SK-N-SH (cell line): Measurements from ENCODE around the gene DCAF16. TPM values are rescaled to one million over a fixed set of nuclear protein-coding genes. Genes with fewer than 3 reads are reported as not detected.

Source experiments
- CTCF ChIA-PET: fragments of 300-600, 350-600 bp; formaldehyde crosslinking; extraction: SDS; loops from one replicate; lab custom pipeline; 2021; lab: Yijun Ruan, JAX
- POLR2A ChIA-PET: fragments of 350-600 bp; sonication (Branson Sonifier 250); formaldehyde crosslinking; extraction: SDS; loops from one replicate; lab custom pipeline; 2020; ENCODE audit warnings: antibody characterized with exemption, inconsistent platforms; lab: Yijun Ruan, JAX
- DNase-seq: peaks from one replicate; pipeline ENCODE4 v3.0.0; 2012
- H2AFZ ChIP-seq: fragments of 200-600 bp; sonication (generic); 2 replicates; pipeline ENCODE4 v1.8.1; 2016; ENCODE audit warnings: antibody characterized with exemption, mild to moderate bottlenecking, low read depth
- H3F3A ChIP-seq: fragments of 200-600 bp; sonication (generic); replicated peaks from 2 replicates; pipeline ENCODE3; 2016; ENCODE audit warnings: antibody characterized with exemption, mild to moderate bottlenecking; ENCODE audit not compliant: insufficient read depth
- H3K27ac ChIP-seq, 2 experiments: fragments of 200-500 bp in 1 of 2; fragments of 200-600 bp in 1 of 2; sonication (Bioruptor generic) in 1 of 2; sonication (generic), shearing (Covaris generic) in 1 of 2; 2 replicates each; pipeline versions ENCODE4 v1.5.1 to v1.6.1; 2014 to 2016; ENCODE audit warnings: low read depth in 2 of 2, inconsistent platforms in 1 of 2, low read length in 1 of 2, mild to moderate bottlenecking in 1 of 2, mixed read lengths in 1 of 2
- H3K27me3 ChIP-seq: fragments of 200-600 bp; sonication (generic), shearing (Covaris generic); 2 replicates; pipeline ENCODE4 v1.6.1; 2016; ENCODE audit warnings: mixed run types; ENCODE audit not compliant: insufficient read depth
- H3K36me3 ChIP-seq, 2 experiments: fragments of 200-500 bp in 1 of 2; fragments of 200-600 bp in 1 of 2; sonication (Bioruptor generic) in 1 of 2; sonication (generic) in 1 of 2; replicated peaks in 1 of 2; 2 replicates each; pipeline versions ENCODE3 to v1.5.1; 2014 to 2016; ENCODE audit warnings: low read length in 1 of 2, mild to moderate bottlenecking in 1 of 2; ENCODE audit not compliant: insufficient read depth in 2 of 2, control insufficient read depth in 1 of 2
- H3K4me1 ChIP-seq, 2 experiments: fragments of 200-500 bp in 1 of 2; fragments of 200-600 bp in 1 of 2; sonication (Bioruptor generic) in 1 of 2; sonication (generic), shearing (Covaris generic) in 1 of 2; 2 replicates each; pipeline versions ENCODE4 v1.5.1 to v1.6.1; 2014 to 2016; ENCODE audit warnings: low read depth in 1 of 2, low read length in 1 of 2, mixed run types in 1 of 2; ENCODE audit not compliant: insufficient read depth in 2 of 2, control insufficient read depth in 1 of 2
- H3K4me2 ChIP-seq: fragments of 200-600 bp; sonication (generic), shearing (Covaris generic); 2 replicates; pipeline ENCODE4 v1.6.1; 2017; ENCODE audit warnings: mixed run types
- H3K4me3 ChIP-seq, 2 experiments: fragments of 200-500 bp in 1 of 2; fragments of 200-600 bp in 1 of 2; sonication (Bioruptor generic) in 1 of 2; sonication (generic), shearing (Covaris generic) in 1 of 2; 2 replicates each; pipeline versions ENCODE4 v1.5.1 to v1.8.1; 2014 to 2016; ENCODE audit warnings: low read depth in 2 of 2, inconsistent platforms in 1 of 2, low read length in 1 of 2, mild to moderate bottlenecking in 1 of 2, mixed read lengths in 1 of 2, moderate library complexity in 1 of 2
- H3K79me2 ChIP-seq: fragments of 200-600 bp; sonication (generic); 2 replicates; pipeline ENCODE4 v1.8.1; 2017; ENCODE audit warnings: mild to moderate bottlenecking; ENCODE audit not compliant: insufficient read depth
- H3K9ac ChIP-seq: fragments of 200-600 bp; sonication (generic); 2 replicates; pipeline ENCODE4 v1.6.1; 2017; ENCODE audit warnings: mixed run types
- H3K9me2 ChIP-seq: fragments of 200-600 bp; sonication (generic); 2 replicates; pipeline ENCODE4 v1.6.1; 2017; ENCODE audit warnings: mixed run types
- H3K9me3 ChIP-seq: fragments of 200-600 bp; sonication (generic); 2 replicates; pipeline ENCODE4 v1.6.1; 2017; ENCODE audit warnings: mixed run types, mild to moderate bottlenecking, moderate library complexity
- H4K20me1 ChIP-seq: fragments of 200-600 bp; sonication (generic); 2 replicates; pipeline ENCODE4 v1.6.1; 2017; ENCODE audit warnings: mild to moderate bottlenecking, mixed run types; ENCODE audit not compliant: insufficient read depth
- CHD2 ChIP-seq: fragments of 150-350 bp; IDR thresholded peaks from 2 replicates; pipeline ENCODE4 v1.6.1; 2018; ENCODE audit warnings: low read length; ENCODE audit not compliant: partially characterized antibody
- ELF1 ChIP-seq: IDR thresholded peaks from 2 replicates; pipeline ENCODE4 v1.4.0; 2012
- EP300 ChIP-seq, 2 experiments: IDR thresholded peaks; 2 replicates each; pipeline versions ENCODE4 v1.4.0 to v1.6.1; 2012; ENCODE audit warnings: borderline replicate concordance in 1 of 2, low read depth in 1 of 2, low read length in 1 of 2
- FOXJ3 ChIP-seq: sonication (generic); formaldehyde crosslinking; IDR thresholded peaks from 2 replicates; pipeline ENCODE4 v1.5.1; 2020; ENCODE audit warnings: mild to moderate bottlenecking, missing genetic modification reagents
- FOXM1 ChIP-seq: IDR thresholded peaks from 2 replicates; pipeline ENCODE4 v1.4.0; 2012; ENCODE audit warnings: low read depth, mild to moderate bottlenecking
- GABPA ChIP-seq: IDR thresholded peaks from 2 replicates; pipeline ENCODE4 v1.4.0; 2012; ENCODE audit warnings: low read depth, mild to moderate bottlenecking
- GATA2 ChIP-seq: sonication (generic); formaldehyde crosslinking; IDR thresholded peaks from 2 replicates; pipeline ENCODE4 v1.5.0; 2020; ENCODE audit warnings: mild to moderate bottlenecking, missing genetic modification reagents
- IRF3 ChIP-seq: fragments of 150-350 bp; IDR thresholded peaks from 2 replicates; pipeline ENCODE4 v1.6.1; 2016; ENCODE audit warnings: mild to moderate bottlenecking, low read depth, low read length
- JUND ChIP-seq: IDR thresholded peaks from 2 replicates; pipeline ENCODE4 v1.4.0; 2012
- MEF2A ChIP-seq: IDR thresholded peaks from 2 replicates; pipeline ENCODE4 v1.4.0; 2012; ENCODE audit warnings: low read depth, borderline replicate concordance
- NFIC ChIP-seq: IDR thresholded peaks from 2 replicates; pipeline ENCODE4 v1.4.0; 2012; ENCODE audit warnings: borderline replicate concordance
- NRF1 ChIP-seq: IDR thresholded peaks from 2 replicates; pipeline ENCODE4 v1.6.1; 2012; ENCODE audit warnings: low read depth, mild to moderate bottlenecking, low read length
- POLR2AphosphoS5 ChIP-seq: IDR thresholded peaks from 2 replicates; pipeline ENCODE4 v1.6.1; 2012; ENCODE audit warnings: low read depth, low read length
- REST ChIP-seq: IDR thresholded peaks from 2 replicates; pipeline ENCODE4 v1.6.1; 2012; ENCODE audit warnings: mild to moderate bottlenecking, low read depth, low read length, moderate library complexity
- SMC3 ChIP-seq: IDR thresholded peaks from 2 replicates; pipeline ENCODE4 v1.6.1; 2012; ENCODE audit warnings: low read depth, low read length, improper control_type of control experiment
- TAF1 ChIP-seq: IDR thresholded peaks from 2 replicates; pipeline ENCODE4 v1.6.1; 2012; ENCODE audit warnings: low read depth, mild to moderate bottlenecking, low read length, moderate library complexity, borderline replicate concordance
- TCF12 ChIP-seq: IDR thresholded peaks from 2 replicates; pipeline ENCODE4 v1.4.0; 2012
- USF1 ChIP-seq: IDR thresholded peaks from 2 replicates; pipeline ENCODE4 v1.4.0; 2012; ENCODE audit warnings: low read depth, borderline replicate concordance
- USF2 ChIP-seq: fragments of 150-350 bp; IDR thresholded peaks from 2 replicates; pipeline ENCODE4 v1.6.1; 2017; ENCODE audit warnings: antibody characterized with exemption, low read length, low read depth, borderline replicate concordance
- YY1 ChIP-seq: IDR thresholded peaks from 2 replicates; pipeline ENCODE4 v1.4.0; 2012; ENCODE audit warnings: low read depth, mild to moderate bottlenecking
- WGBS: methylation state at CpG from one replicate; pipeline ENCODE4 v1.1.6; 2017; ENCODE audit warnings: low lambda C conversion rate; 5-methylcytosine and 5-hydroxymethylcytosine counted together
- polyA plus RNA-seq, 3 experiments: library from polyadenylated mRNA; depleted of rRNA; stranded (reverse); fragments of >200 nt; gene quantifications; 2 replicates each; pipeline ENCODE4 v1.2.3, GENCODE V29; 2012

Gene DCAF16
- polyA plus RNA-seq, 1 of the 3 experiments (the other 2 are of a cell fraction): 23.5 TPM

- WGBS: 63% methylated on average over 11 of the region's 11 CpGs
- H3K4me2 ChIP-seq: no peak overlapping the region
- H3K36me3 ChIP-seq: no peaks in the 10 kb centered on the region
- H3K9me2 ChIP-seq: no peaks in the 10 kb centered on the region
- ChIA-PET CTCF (no interaction called here), POLR2A (no interaction called here)
- H3K79me2 ChIP-seq: no peaks in the 10 kb centered on the region
- no peak for DNase-seq
- no peaks in the 10 kb centered on the region; a peak in 1 of 4 replicates for H3K4me1 ChIP-seq
- no peak overlapping the region for H2AFZ ChIP-seq
- H4K20me1 ChIP-seq: no peaks in the 10 kb centered on the region
- H3K27me3 ChIP-seq: no peaks in the 10 kb centered on the region
- H3K9me3 ChIP-seq: no peaks in the 10 kb centered on the region
- H3K9ac ChIP-seq: no peak overlapping the region
- TF ChIP-seq MEF2A: no peak
- TF ChIP-seq USF2: no peak
- no peak for TF ChIP-seq FOXJ3
- TF ChIP-seq NRF1: no peak
- no peak for TF ChIP-seq YY1
- TF ChIP-seq REST: no peak
- TF ChIP-seq TAF1: no peak
- TF ChIP-seq EP300 (IDR thresholded peaks at IDR 0.05; ENCODE audit: borderline replicate concordance in 1 of 2, low read depth in 1 of 2, low read length in 1 of 2): no peak
- no peak overlapping the region for H3K27ac ChIP-seq
- H3F3A ChIP-seq: no peaks in the 10 kb centered on the region
- H3K4me3 ChIP-seq: no peak overlapping the region
Measured at GRCh38 chr4:17765514-17766286, 44.9 kb downstream of the DCAF16 start.

- CTCF ChIA-PET: interaction anchor here (1.1 kb wide), 1 partner anchor 22 kb away, joined by 4 read pairs; no protein-coding TSS in a partner anchor
- 30% methylated on average over 5 of the region's 5 CpGs for WGBS
- Histone ChIP-seq H3K9ac (no peak overlapping the region), H3K4me3 (no peak overlapping the region), H4K20me1 (no peaks in the 10 kb centered on the region), H3F3A (no peaks in the 10 kb centered on the region), H2AFZ (no peak overlapping the region), H3K36me3 (no peaks in the 10 kb centered on the region), H3K9me2 (no peaks in the 10 kb centered on the region), H3K9me3 (no peaks in the 10 kb centered on the region), H3K4me1 (no peaks in the 10 kb centered on the region; a peak in 1 of 4 replicates), H3K79me2 (no peaks in the 10 kb centered on the region), H3K27me3 (no peaks in the 10 kb centered on the region), H3K4me2 (no peak overlapping the region), H3K27ac (peak overlapping the region in 1 of 2 experiments; percentile 31; a peak in 1 of 4 replicates)
- peak; percentile 33 for DNase-seq
- TF ChIP-seq FOXJ3 (no peak), GABPA (no peak), USF1 (no peak), USF2 (no peak), SMC3 (no peak), JUND (no peak), CHD2 (no peak), GATA2 (CRISPR knock-in tag) (no peak), FOXM1 (no peak), IRF3 (no peak), NFIC (no peak), NRF1 (no peak), TCF12 (no peak), ELF1 (no peak), POLR2AphosphoS5 (no peak), TAF1 (no peak)
- POLR2A ChIA-PET: no interaction called here
Measured at GRCh38 chr4:17763931-17764330, 46.6 kb downstream of the DCAF16 start.
